Measurements from ENCODE around the gene FAM131A.
A peak's percentile ranks its signal among the peaks of the same experiment; 100 is the strongest.

FAM131A gene, protein sequence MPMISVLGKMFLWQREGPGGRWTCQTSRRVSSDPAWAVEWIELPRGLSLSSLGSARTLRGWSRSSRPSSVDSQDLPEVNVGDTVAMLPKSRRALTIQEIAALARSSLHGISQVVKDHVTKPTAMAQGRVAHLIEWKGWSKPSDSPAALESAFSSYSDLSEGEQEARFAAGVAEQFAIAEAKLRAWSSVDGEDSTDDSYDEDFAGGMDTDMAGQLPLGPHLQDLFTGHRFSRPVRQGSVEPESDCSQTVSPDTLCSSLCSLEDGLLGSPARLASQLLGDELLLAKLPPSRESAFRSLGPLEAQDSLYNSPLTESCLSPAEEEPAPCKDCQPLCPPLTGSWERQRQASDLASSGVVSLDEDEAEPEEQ

GRCh38 chr3:184337399-184337714 lies at the start of gene FAM131A:
FAM131A (plus strand) TSS chr3:184337600; CDS start chr3:184337631, 31 bp downstream.
- DNase-seq = no peak

DNA sequence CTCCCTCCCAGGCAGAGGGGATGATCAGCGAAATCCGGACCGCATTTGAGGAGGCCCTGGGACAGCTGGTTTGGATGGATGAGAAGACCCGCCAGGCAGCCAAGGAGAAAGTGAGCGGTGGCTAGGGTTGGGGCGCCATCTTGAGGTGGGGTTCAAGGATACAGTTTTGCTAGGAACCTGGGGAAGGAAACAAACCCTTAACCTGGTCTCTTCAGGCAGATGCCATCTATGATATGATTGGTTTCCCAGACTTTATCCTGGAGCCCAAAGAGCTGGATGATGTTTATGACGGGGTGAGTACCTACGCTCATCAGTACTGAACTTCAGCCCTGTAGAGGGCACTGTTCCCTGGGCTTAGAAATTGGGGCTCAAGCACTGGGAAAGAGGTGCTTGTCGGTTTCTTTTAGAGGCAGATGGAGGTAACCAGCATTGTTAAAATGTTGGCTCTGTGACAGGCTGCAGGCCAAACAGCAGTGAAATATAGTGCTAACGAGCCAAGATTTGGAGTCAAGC lies 47.9 kb upstream of the FAM131A start:
- peak; percentile 53 for DNase-seq

DNA sequence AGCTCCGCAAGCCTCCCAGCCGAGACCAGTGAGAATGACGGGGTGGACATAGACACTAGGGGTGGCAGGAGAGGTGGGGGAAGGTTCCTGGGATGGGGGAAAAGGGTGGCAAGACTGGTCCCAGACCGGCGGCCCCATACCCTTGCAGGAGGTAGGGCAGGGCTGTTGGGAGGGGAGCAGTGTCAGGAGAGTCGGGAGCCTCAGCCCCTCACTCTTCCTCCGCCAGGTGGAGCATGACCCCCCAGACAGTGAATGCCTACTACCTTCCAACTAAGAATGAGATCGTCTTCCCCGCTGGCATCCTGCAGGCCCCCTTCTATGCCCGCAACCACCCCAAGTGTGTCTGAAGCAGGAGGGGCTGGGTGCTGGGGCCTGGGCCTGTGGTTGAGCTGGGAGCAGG lies 47.1 kb upstream of the FAM131A start:
- DNase-seq = no peak

GRCh38 chr3:184291044-184291737 lies 46.2 kb upstream of the FAM131A start:
- no peak for DNase-seq

- DNase-seq = no peak
Observed at GRCh38 chr3:184291738-184292445, 45.5 kb upstream of the FAM131A start.

DNA sequence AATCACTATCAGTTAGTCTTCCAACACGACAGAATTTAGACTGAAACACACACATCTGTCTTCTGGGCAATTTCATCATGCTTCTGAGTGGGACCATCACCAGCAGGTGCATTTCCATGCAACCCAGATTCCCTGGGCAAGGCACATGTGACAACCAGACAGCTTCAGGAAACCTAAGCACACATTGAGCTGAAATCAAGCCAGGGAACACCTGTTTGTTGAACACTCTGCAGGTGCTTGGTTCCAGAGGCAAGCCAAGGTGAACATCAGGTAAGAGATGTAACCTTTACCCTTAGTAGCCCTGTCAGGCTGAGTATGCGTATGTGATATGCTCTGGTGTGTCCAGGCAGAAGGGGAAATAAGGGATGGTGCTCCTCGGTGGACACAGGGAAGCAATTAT lies 41.6 kb upstream of the FAM131A start:
- DNase-seq = no peak

DNA sequence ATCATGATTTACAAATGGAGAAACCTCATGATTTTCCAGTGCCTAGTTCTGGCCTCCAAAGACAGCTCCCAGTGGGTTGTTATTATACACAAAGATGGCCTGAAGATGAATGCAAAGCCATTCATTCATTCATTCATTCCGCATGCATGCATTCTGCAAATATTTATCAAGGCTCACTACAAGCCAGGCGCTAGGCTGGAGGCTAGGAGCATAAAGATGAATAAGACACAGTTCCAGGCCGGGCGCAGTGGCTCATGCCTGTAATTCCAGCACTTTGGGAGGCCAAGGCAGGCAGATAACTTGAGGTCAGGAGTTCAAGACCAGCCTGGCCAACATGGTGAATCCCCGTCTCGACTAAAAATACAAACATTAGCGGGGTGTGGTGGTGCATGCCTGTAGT lies 40.8 kb upstream of the FAM131A start:
- no peak for DNase-seq

- DNase-seq = peak; percentile 86
Observed at GRCh38 chr3:184298759-184299487, 38.5 kb upstream of the FAM131A start, which contains the start of gene PSMD2. PSMD2 (plus strand) TSS chr3:184299241; CDS start chr3:184299267, 26 bp downstream.

DNA sequence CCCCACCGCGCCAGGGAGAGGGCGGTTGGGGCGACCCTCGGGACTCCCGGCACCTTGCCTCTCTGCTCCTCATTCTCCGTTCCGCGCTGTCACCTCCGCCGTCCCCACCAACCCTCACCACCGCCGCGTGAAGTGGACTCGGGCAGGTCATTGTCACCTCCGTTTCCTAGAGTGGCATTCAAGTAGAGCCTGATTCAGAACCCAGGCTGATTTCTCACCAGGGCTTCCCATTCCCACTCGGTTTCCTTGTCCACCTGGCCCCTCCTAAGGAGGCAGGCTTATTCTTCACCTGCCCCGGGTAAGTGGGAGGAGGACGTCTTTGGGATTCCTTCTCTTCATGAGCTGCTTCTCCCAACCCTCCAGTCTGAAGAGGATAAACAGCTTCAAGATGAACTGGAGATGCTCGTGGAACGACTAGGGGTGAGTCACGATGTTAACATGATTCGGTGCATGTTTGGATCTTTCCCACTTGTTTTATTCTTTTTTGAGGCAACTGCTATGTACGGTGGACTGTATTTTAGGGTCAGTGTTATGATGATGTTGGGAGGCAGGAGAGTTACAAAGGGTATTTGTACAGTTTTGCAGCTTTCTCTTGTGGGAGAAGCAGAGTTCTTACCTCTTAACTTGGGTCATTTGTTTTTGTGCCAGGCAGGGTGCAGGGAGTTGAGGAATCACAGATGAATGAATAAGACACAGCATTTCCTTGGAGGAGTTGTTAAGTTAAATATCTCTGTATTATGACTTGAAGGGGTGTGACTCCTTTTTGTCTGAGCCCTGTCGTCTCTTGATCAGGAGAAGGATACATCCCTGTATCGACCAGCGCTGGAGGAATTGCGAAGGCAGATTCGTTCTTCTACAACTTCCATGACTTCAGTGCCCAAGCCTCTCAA lies 37.7 kb upstream of the FAM131A start:
- no peak for DNase-seq

DNA sequence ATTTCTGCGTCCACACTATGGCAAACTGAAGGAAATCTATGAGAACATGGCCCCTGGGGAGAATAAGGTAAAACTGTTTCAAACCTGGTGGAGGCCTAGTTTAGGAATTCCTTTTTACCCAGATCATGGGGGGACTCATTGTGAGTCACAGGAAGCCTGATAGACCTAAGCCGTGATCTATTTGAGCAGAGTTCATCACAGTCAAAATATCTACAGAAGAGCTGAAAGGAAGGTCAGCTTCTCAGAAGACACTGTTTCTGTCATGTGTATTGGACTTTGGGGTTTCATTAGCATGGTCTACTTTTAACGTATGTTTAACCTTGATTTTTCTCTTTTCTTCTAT lies 37.1 kb upstream of the FAM131A start:
- no peak for DNase-seq

DNA sequence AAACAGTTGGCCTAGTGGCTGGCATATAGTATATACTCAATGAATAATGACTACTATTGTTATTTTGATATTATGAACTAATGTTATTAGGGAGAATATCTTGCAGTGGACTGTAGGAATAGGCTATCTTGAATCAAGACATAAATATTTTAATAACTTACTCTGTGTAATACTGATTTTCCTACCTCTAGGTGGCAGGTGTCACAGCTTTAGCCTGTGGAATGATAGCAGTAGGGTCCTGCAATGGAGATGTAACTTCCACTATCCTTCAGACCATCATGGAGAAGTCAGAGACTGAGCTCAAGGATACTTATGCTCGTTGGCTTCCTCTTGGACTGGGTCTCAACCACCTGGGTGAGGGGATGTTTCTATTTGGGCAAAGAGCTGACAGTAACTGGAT lies 31.8 kb upstream of the FAM131A start:
- DNase-seq = no peak

- DNase-seq = no peak
Observed at GRCh38 chr3:184306341-184306972, 30.9 kb upstream of the FAM131A start.

DNA sequence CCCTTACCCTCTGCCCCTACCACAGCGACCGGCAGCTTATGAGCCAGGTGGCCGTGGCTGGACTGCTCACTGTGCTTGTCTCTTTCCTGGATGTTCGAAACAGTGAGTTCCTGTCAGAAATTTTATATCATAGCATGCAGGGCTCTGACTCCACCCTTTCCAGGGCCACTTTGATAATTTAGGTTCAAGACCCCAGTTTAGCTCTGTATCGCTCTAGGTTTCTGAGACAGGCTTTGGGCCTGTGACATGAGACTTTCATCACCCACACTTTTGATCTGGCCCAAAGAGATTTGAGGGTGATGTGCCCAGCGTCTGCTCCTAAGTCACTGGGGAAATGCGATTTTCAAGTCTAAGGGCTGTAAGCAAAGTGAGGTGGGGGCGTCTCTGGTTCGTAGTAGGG lies 29.5 kb upstream of the FAM131A start:
- no peak for DNase-seq

DNA sequence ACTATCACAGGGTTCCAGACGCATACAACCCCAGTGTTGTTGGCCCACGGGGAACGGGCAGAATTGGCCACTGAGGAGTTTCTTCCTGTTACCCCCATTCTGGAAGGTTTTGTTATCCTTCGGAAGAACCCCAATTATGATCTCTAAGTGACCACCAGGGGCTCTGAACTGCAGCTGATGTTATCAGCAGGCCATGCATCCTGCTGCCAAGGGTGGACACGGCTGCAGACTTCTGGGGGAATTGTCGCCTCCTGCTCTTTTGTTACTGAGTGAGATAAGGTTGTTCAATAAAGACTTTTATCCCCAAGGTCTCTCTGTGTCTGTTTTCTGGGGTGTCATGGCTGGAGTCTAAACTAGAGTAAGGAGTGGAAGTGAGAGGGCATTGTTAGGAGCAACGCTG lies 28.7 kb upstream of the FAM131A start:
- no peak for DNase-seq

DNA sequence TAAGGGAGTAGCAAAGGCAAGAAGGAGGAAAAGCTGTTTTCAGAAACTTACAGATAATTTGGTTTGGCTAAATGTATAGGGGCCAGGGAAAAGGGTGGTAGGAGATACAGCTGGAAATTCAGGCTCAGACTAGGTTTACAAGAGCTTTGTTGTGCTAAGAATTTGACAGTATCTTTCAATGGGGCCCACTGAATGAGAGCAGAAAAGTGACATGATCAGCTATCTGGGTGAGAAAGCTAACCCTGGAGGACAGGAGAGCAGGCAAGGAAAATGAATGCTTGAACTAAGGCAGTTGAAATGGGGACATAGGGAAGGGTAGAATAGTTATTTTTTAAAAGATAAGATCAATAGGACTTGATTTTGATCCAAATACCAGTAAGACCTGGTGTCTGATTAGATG lies 25.8 kb upstream of the FAM131A start:
- no peak for DNase-seq

DNA sequence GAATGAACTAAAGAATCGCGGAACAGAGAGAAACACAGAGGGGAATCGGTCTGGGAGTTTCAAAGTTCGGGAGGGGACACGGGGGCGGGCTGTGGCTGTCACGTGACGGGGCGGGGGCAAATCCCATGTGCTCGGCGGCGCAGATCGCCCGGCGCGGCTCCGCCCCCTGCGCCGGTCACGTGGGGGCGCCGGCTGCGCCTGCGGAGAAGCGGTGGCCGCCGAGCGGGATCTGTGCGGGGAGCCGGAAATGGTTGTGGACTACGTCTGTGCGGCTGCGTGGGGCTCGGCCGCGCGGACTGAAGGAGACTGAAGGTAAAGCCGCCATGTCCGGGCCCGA lies 23.1 kb upstream of the FAM131A start, which contains the start of gene EIF4G1:
Gene EIF4G1 (plus strand): TSS at position 244 of the 337 bp plus-strand sequence. CDS start 1,191 bp downstream, outside the sequence.
- DNase-seq = peak; percentile 55

GRCh38 chr3:184314700-184315542 lies 22.5 kb upstream of the FAM131A start:
- DNase-seq = no peak

DNA sequence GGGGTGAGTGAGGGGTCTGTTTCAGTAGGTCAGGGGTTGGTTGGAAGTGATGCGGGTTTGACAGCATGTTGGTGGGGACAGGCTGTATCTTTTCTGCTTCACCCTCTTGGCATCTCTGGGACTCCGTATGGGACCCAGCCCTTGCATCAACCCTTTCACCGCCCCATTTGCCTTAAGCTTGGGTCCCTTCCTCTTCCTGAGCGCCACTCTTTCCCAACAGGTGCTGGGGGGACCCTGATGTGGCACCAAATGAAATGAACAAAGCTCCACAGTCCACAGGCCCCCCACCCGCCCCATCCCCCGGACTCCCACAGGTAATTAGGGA lies 21.9 kb upstream of the FAM131A start:
- no peak for DNase-seq

DNA sequence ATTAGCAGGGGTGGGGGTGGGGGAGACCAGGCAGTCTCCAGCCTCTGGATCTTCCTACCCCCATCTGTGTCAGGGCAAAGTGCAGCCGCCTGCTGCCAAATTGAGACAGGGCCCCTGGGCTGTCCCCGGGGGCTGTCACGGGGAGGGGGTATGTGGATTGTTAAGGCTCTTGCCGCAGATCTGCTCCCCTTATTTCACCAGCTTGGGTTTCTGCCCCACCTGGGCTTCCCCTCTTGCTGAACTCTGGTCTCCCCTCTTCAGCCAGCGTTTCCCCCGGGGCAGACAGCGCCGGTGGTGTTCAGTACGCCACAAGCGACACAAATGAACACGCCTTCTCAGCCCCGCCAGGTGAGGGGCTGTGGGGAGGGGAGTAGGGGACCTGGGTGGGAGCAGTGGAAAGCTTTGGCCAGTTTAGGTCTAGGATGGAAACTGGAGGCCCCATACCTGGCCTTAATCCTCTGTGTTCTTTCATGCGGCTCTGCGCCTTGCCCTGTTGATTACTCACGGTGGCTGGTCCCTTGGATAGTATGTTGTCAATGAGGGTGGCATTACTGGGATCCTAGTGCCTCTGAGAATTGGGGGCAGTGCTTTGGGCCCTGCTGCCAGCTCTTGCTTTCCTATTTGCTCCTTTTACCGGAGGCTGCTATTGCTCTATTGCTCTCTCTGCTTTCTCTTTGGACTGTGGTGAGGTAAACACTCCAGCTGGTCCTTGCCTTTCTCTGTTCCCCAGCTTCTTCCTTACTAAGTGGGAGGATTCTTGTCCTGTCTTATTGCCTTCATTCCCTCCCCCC lies 21.3 kb upstream of the FAM131A start:
- no peak for DNase-seq

DNA sequence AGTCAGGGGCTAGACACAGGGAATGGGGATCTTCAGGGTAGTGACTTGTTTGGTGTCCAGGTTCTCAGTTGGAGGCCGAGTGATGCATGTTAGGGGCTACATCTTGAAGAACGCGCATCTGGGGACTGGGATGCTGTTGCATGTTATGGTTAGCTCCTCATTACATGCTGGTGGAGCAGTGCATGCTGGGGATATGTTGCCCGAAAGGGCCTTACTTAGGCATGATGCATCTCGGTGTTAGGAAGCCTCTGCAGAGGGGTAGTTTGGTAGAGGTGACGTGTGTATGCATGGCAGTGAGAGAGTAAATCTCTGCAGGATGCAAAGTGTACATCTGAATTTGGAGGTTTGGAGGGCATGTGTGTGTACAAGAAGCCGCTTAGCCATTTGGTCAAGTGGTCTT lies 20.6 kb upstream of the FAM131A start:
- DNase-seq = no peak

Data from NCI-H1436 treated with DMSO at 0.1 percent for 48 hours (cell line).